ENCODE data around the gene SATL1.

The SATL1 gene

DNA sequence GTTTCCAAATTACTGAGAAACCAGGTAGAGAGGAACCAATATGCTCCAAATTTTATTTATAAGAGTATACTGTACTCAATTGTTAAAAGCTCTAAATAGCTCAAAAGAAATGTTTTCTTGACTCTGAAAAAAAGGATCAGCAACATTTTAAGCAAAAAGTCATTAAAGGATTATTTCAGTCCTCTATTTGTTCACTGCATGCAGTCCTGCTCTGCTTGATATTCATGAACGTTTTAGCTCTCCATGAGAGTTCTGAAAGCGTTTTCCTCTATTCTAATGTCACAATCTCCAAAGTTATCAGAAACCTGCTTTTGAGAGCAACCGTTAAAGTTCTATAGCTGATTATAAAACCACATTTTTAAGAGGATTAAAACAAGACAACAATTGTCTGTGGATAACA is 129.4 kb downstream of the SATL1 start:
- H2BK120ac ChIP-seq (ENCODE audit: insufficient read depth, low read length, poor library complexity), result no peak overlapping the region
- H3K14ac ChIP-seq (ENCODE audit: low read length), result no peak overlapping the region
- H3K4me2 ChIP-seq (ENCODE audit: low read length), result no peak overlapping the region
- no peak overlapping the region for H2BK12ac ChIP-seq (ENCODE audit: low read length)
- no peak overlapping the region for H4K91ac ChIP-seq (ENCODE audit: low read depth, low read length)
- H3K27me3 ChIP-seq (ENCODE audit: insufficient read depth, low read length), result no peaks in the 10 kb centered on the region
- H3K79me1 ChIP-seq (ENCODE audit: low read length), result no peaks in the 10 kb centered on the region
- no peak overlapping the region for H2AFZ ChIP-seq (ENCODE audit: insufficient read depth, low read length, poor library complexity)
- no peaks in the 10 kb centered on the region for H3K4me1 ChIP-seq (ENCODE audit: control insufficient read depth in 1 of 2, insufficient read depth in 2 of 2, low read length in 2 of 2)
- H3K4ac ChIP-seq (ENCODE audit: low read depth, low read length), result no peak overlapping the region
- H2BK5ac ChIP-seq (ENCODE audit: low read depth, low read length, poor library complexity), result no peak overlapping the region
- H3K18ac ChIP-seq (ENCODE audit: low read length), result no peak overlapping the region
- no peaks in the 10 kb centered on the region for H3K79me2 ChIP-seq (ENCODE audit: control insufficient read depth, insufficient read depth, low read length, poor library complexity)
- no peak overlapping the region for H4K12ac ChIP-seq (ENCODE audit: low read depth, low read length)
- WGBS (ENCODE audit: extremely low coverage, insufficient coverage, insufficient read length), result no CpG with 5 or more reads among the region's 3 CpGs
- H3K27ac ChIP-seq (ENCODE audit: low read depth, low read length), result no peak overlapping the region
- no peak overlapping the region for H2AK5ac ChIP-seq (ENCODE audit: low read length)
- H3K23ac ChIP-seq (ENCODE audit: low read length), result no peak overlapping the region
- no peak for DNase-seq
- no peak overlapping the region for H3K9ac ChIP-seq (ENCODE audit: low read length)
- no peak overlapping the region for H4K8ac ChIP-seq (ENCODE audit: low read depth, low read length)
- no peak overlapping the region for H3K4me3 ChIP-seq (ENCODE audit: low read depth, low read length)
- no peaks in the 10 kb centered on the region for H3K9me3 ChIP-seq (ENCODE audit: insufficient read depth, low read depth, low read length)
- no peaks in the 10 kb centered on the region for H3K36me3 ChIP-seq (ENCODE audit: control insufficient read depth in 1 of 2, insufficient read depth in 2 of 2, low read length in 2 of 2)

DNA sequence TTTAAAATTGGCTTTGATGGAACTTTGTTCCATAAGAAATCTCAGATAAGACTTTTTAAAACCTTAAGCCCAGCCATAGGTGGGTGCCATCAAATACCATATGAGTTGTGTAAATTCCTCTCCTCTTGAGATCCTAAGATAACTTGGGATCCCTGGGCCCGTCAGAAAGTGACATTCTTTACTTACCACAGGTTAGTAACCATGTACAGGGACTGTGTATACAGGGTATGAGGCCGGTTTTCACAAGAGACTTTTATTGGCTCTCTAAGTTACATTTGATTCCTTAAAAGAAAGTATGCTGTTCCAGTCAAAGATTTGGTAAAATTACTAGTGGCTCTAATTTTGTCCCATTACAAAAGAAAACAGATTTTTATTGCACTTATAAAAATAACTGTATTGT is 129.8 kb downstream of the SATL1 start:
- Histone ChIP-seq H3K27me3 (ENCODE audit: insufficient read depth, low read length) (no peaks in the 10 kb centered on the region), H2AK5ac (ENCODE audit: low read length) (no peak overlapping the region), H2BK12ac (ENCODE audit: low read length) (no peak overlapping the region), H2BK120ac (ENCODE audit: insufficient read depth, low read length, poor library complexity) (no peak overlapping the region), H2AFZ (ENCODE audit: insufficient read depth, low read length, poor library complexity) (no peak overlapping the region), H3K4ac (ENCODE audit: low read depth, low read length) (no peak overlapping the region), H3K23ac (ENCODE audit: low read length) (no peak overlapping the region), H4K91ac (ENCODE audit: low read depth, low read length) (no peak overlapping the region), H3K4me3 (ENCODE audit: low read depth, low read length) (no peak overlapping the region), H2BK5ac (ENCODE audit: low read depth, low read length, poor library complexity) (no peak overlapping the region), H3K9ac (ENCODE audit: low read length) (no peak overlapping the region), H3K79me2 (ENCODE audit: control insufficient read depth, insufficient read depth, low read length, poor library complexity) (no peaks in the 10 kb centered on the region), H3K4me2 (ENCODE audit: low read length) (no peak overlapping the region), H4K12ac (ENCODE audit: low read depth, low read length) (no peak overlapping the region), H4K8ac (ENCODE audit: low read depth, low read length) (no peak overlapping the region), H3K79me1 (ENCODE audit: low read length) (no peaks in the 10 kb centered on the region), H3K14ac (ENCODE audit: low read length) (no peak overlapping the region), H3K18ac (ENCODE audit: low read length) (no peak overlapping the region), H3K27ac (ENCODE audit: low read depth, low read length) (no peak overlapping the region), H3K4me1 (ENCODE audit: control insufficient read depth in 1 of 2, insufficient read depth in 2 of 2, low read length in 2 of 2) (no peaks in the 10 kb centered on the region), H3K36me3 (ENCODE audit: control insufficient read depth in 1 of 2, insufficient read depth in 2 of 2, low read length in 2 of 2) (no peaks in the 10 kb centered on the region), H3K9me3 (ENCODE audit: insufficient read depth, low read depth, low read length) (no peaks in the 10 kb centered on the region)
- DNase-seq, result peak in 1 of 2 donors; percentile 1
- no CpG with 5 or more reads among the region's 2 CpGs for WGBS (ENCODE audit: extremely low coverage, insufficient coverage, insufficient read length)

DNA sequence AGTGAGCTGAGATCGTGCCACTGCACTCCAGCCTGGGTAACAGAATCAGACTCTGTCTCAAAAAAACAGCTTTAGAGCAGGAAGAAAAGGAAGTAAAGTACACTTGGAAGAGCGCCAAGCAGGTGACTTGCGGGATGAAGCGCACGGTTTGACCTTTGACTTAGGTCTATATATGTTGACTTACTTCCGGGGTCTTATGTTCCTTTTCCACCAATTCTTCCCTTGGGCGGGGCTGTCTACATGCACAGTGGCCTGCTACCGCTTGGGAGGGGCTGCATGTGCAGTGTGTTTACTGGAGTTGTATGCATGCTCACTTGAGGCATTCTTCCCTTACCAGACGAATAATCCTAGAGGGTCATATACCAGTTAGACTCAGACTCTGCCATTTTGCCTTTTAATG is 131.3 kb downstream of the SATL1 start:
- Histone ChIP-seq H2BK120ac (ENCODE audit: insufficient read depth, low read length, poor library complexity) (no peak overlapping the region), H3K4me2 (ENCODE audit: low read length) (no peak overlapping the region), H3K36me3 (ENCODE audit: control insufficient read depth in 1 of 2, insufficient read depth in 2 of 2, low read length in 2 of 2) (no peaks in the 10 kb centered on the region), H3K9me3 (ENCODE audit: insufficient read depth, low read depth, low read length) (no peaks in the 10 kb centered on the region), H3K18ac (ENCODE audit: low read length) (no peak overlapping the region), H3K79me2 (ENCODE audit: control insufficient read depth, insufficient read depth, low read length, poor library complexity) (no peaks in the 10 kb centered on the region), H3K27me3 (ENCODE audit: insufficient read depth, low read length) (no peaks in the 10 kb centered on the region), H3K14ac (ENCODE audit: low read length) (no peak overlapping the region), H3K79me1 (ENCODE audit: low read length) (no peaks in the 10 kb centered on the region), H3K4me3 (ENCODE audit: low read depth, low read length) (no peak overlapping the region), H2BK5ac (ENCODE audit: low read depth, low read length, poor library complexity) (no peak overlapping the region), H3K27ac (ENCODE audit: low read depth, low read length) (no peak overlapping the region), H2AFZ (ENCODE audit: insufficient read depth, low read length, poor library complexity) (no peak overlapping the region), H4K91ac (ENCODE audit: low read depth, low read length) (no peak overlapping the region), H3K4ac (ENCODE audit: low read depth, low read length) (no peak overlapping the region), H2BK12ac (ENCODE audit: low read length) (no peak overlapping the region), H3K4me1 (ENCODE audit: control insufficient read depth in 1 of 2, insufficient read depth in 2 of 2, low read length in 2 of 2) (no peaks in the 10 kb centered on the region), H3K9ac (ENCODE audit: low read length) (no peak overlapping the region), H2AK5ac (ENCODE audit: low read length) (no peak overlapping the region), H3K23ac (ENCODE audit: low read length) (no peak overlapping the region), H4K8ac (ENCODE audit: low read depth, low read length) (no peak overlapping the region), H4K12ac (ENCODE audit: low read depth, low read length) (no peak overlapping the region)
- WGBS (ENCODE audit: extremely low coverage, insufficient coverage, insufficient read length), result no CpG with 5 or more reads among the region's 9 CpGs
- no peak for DNase-seq

DNA sequence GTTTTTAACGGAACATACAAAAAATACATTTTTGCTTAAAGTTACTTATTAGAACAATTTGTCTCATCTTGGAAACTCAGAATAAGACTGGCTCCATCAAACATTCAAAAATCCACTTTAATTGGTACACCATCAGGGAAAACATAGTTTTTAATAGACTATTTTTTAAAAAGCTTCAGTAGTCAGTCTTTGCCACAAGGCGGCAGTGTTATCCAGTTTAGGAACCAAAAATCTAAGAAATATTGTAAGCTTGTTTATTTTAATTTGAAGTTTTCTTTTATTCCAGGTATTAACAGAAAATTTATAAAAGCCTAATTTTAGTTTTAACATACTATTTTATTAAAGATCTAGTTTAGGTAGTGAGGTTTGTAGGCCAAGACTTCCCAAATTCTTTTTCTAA is 132.2 kb downstream of the SATL1 start:
- H4K12ac ChIP-seq (ENCODE audit: low read depth, low read length), result no peak overlapping the region
- no peaks in the 10 kb centered on the region for H3K36me3 ChIP-seq (ENCODE audit: control insufficient read depth in 1 of 2, insufficient read depth in 2 of 2, low read length in 2 of 2)
- H2AFZ ChIP-seq (ENCODE audit: insufficient read depth, low read length, poor library complexity), result no peak overlapping the region
- WGBS (ENCODE audit: extremely low coverage, insufficient coverage, insufficient read length), result no CpG with 5 or more reads among the region's 2 CpGs
- no peak overlapping the region for H4K91ac ChIP-seq (ENCODE audit: low read depth, low read length)
- no peaks in the 10 kb centered on the region for H3K4me1 ChIP-seq (ENCODE audit: control insufficient read depth in 1 of 2, insufficient read depth in 2 of 2, low read length in 2 of 2)
- no peaks in the 10 kb centered on the region for H3K79me2 ChIP-seq (ENCODE audit: control insufficient read depth, insufficient read depth, low read length, poor library complexity)
- H3K27me3 ChIP-seq (ENCODE audit: insufficient read depth, low read length), result no peaks in the 10 kb centered on the region
- H3K4me2 ChIP-seq (ENCODE audit: low read length), result no peak overlapping the region
- H3K14ac ChIP-seq (ENCODE audit: low read length), result no peak overlapping the region
- no peak overlapping the region for H3K27ac ChIP-seq (ENCODE audit: low read depth, low read length)
- no peak overlapping the region for H3K18ac ChIP-seq (ENCODE audit: low read length)
- no peak overlapping the region for H4K8ac ChIP-seq (ENCODE audit: low read depth, low read length)
- H2BK120ac ChIP-seq (ENCODE audit: insufficient read depth, low read length, poor library complexity), result no peak overlapping the region
- no peaks in the 10 kb centered on the region for H3K9me3 ChIP-seq (ENCODE audit: insufficient read depth, low read depth, low read length)
- H3K9ac ChIP-seq (ENCODE audit: low read length), result no peak overlapping the region
- no peak overlapping the region for H2AK5ac ChIP-seq (ENCODE audit: low read length)
- no peak overlapping the region for H2BK12ac ChIP-seq (ENCODE audit: low read length)
- no peak overlapping the region for H3K23ac ChIP-seq (ENCODE audit: low read length)
- DNase-seq, result peak in 1 of 2 donors; percentile 45
- H3K4me3 ChIP-seq (ENCODE audit: low read depth, low read length), result no peak overlapping the region
- H2BK5ac ChIP-seq (ENCODE audit: low read depth, low read length, poor library complexity), result no peak overlapping the region
- H3K79me1 ChIP-seq (ENCODE audit: low read length), result no peaks in the 10 kb centered on the region
- H3K4ac ChIP-seq (ENCODE audit: low read depth, low read length), result no peak overlapping the region
